GM23248 (cell line): ENCODE results near the gene PDE4C. TPM values are rescaled to one million over a fixed set of nuclear protein-coding genes. Genes with fewer than 3 reads are reported as not detected.
A peak's percentile ranks its signal among the peaks of the same experiment; 100 is the strongest.

Experiments used
- DNase-seq: peaks from one replicate; pipeline ENCODE4 v3.0.0-alpha.2; 2015
- H2AFZ ChIP-seq: fragments of 200-600 bp; sonication (generic); 2 replicates; pipeline ENCODE4 v1.6.1; 2016; ENCODE audit warnings: antibody characterized with exemption
- H3F3A ChIP-seq: fragments of 200-600 bp; sonication (generic); 2 replicates; pipeline ENCODE4 v1.6.1; 2016; ENCODE audit warnings: mild to moderate bottlenecking, antibody characterized with exemption, mixed run types; ENCODE audit not compliant: insufficient read depth
- H3K27ac ChIP-seq: fragments of 200-600 bp; sonication (generic); 2 replicates; pipeline ENCODE4 v1.5.1; 2016; ENCODE audit warnings: mild to moderate bottlenecking
- H3K27me3 ChIP-seq: fragments of 200-600 bp; sonication (generic); replicated peaks from 2 replicates; pipeline ENCODE4 v1.6.1; 2016; ENCODE audit warnings: mild to moderate bottlenecking; ENCODE audit not compliant: insufficient read depth
- H3K36me3 ChIP-seq: fragments of 200-600 bp; sonication (generic); 2 replicates; pipeline ENCODE4 v1.6.1; 2016; ENCODE audit warnings: low read depth, mild to moderate bottlenecking
- H3K4me1 ChIP-seq: fragments of 200-600 bp; sonication (generic); 2 replicates; pipeline ENCODE4 v1.6.1; 2016; ENCODE audit warnings: mild to moderate bottlenecking; ENCODE audit not compliant: insufficient read depth
- H3K4me2 ChIP-seq: fragments of 200-600 bp; sonication (generic); one replicate; pipeline ENCODE4 v1.6.1; 2016; ENCODE audit warnings: mild to moderate bottlenecking; ENCODE audit not compliant: unreplicated experiment
- H3K4me3 ChIP-seq: fragments of 200-600 bp; sonication (generic); 2 replicates; pipeline ENCODE4 v1.5.1; 2016; ENCODE audit warnings: mild to moderate bottlenecking
- H3K79me2 ChIP-seq: fragments of 200-600 bp; sonication (generic); 2 replicates; pipeline ENCODE4 v1.6.1; 2016; ENCODE audit warnings: mild to moderate bottlenecking; ENCODE audit not compliant: insufficient read depth
- H3K9ac ChIP-seq: fragments of 200-600 bp; sonication (generic); 2 replicates; pipeline ENCODE4 v1.6.1; 2016; ENCODE audit warnings: mild to moderate bottlenecking
- H3K9me2 ChIP-seq: fragments of 200-600 bp; sonication (generic); 2 replicates; pipeline ENCODE4 v1.6.1; 2016; ENCODE audit warnings: mixed run types, mild to moderate bottlenecking, moderate library complexity; ENCODE audit not compliant: insufficient read depth
- H3K9me3 ChIP-seq: fragments of 200-600 bp; sonication (generic); one replicate; pipeline ENCODE4 v1.6.1; 2017; ENCODE audit warnings: low read depth
- H4K20me1 ChIP-seq: fragments of 200-600 bp; sonication (generic); 2 replicates; pipeline ENCODE4 v1.6.0; 2016; ENCODE audit not compliant: insufficient read depth
- EZH2 ChIP-seq: fragments of 200-600 bp; sonication (generic); IDR thresholded peaks from 2 replicates; pipeline ENCODE4 v1.6.1; 2018; ENCODE audit warnings: antibody characterized with exemption, mild to moderate bottlenecking; ENCODE audit not compliant: insufficient read depth, poor library complexity, severe bottlenecking
- EZH2phosphoT487 ChIP-seq: fragments of 200-600 bp; sonication (generic); IDR thresholded peaks from 2 replicates; pipeline ENCODE4 v1.6.1; 2018; ENCODE audit warnings: antibody characterized with exemption, moderate library complexity, mild to moderate bottlenecking, low read depth; ENCODE audit not compliant: insufficient read depth
- WGBS, 2 experiments: methylation state at CpG; one replicate each; pipeline ENCODE4 v1.1.6; 2015 to 2017; ENCODE audit warnings: low lambda C conversion rate in 2 of 2, low coverage in 1 of 2; ENCODE audit errors: missing lambda C conversion rate in 2 of 2; 5-methylcytosine and 5-hydroxymethylcytosine counted together
- in situ Hi-C: fragments of 300-500 bp; cut with MboI; formaldehyde crosslinking; loops from 2 replicates; pipeline ENCODE4 v1.15.0; 2020
- polyA plus RNA-seq: library from polyadenylated mRNA; unstranded; fragments of >200 nt; fragmentation: Nextera tagmentation; extraction: Ambion mirVana; gene quantifications from 2 replicates; pipeline ENCODE4 v1.2.1, GENCODE V29; 2016
- total RNA-seq: library from RNA; depleted of rRNA; stranded (reverse); fragments of >200 nt; shearing (Covaris generic); gene quantifications from 2 replicates; pipeline ENCODE4 v1.2.3, GENCODE V29; 2014

The PDE4C gene
- total and polyA plus RNA-seq, 2 experiments from 2014 or later, result 0.22 to 0.40 TPM

- Histone ChIP-seq H3K27ac (no peak overlapping the region), H3K27me3 (no peaks in the 10 kb centered on the region), H3K4me3 (no peak overlapping the region), H2AFZ (no peak overlapping the region), H3K4me2 (no peak overlapping the region), H3K36me3 (no peaks in the 10 kb centered on the region), H4K20me1 (no peaks in the 10 kb centered on the region), H3K9me3 (no peaks in the 10 kb centered on the region), H3K9ac (no peak overlapping the region), H3F3A (no peaks in the 10 kb centered on the region), H3K9me2 (no peaks in the 10 kb centered on the region), H3K4me1 (peaks cover 5% of the 10 kb centered on the region; the same call in 1 of the 2 replicates), H3K79me2 (no peaks in the 10 kb centered on the region)
- WGBS, 2 experiments, result 89 to 95% methylated on average over 6 of the region's 6 CpGs
- in situ Hi-C loops, result no loop called here
- no peak for DNase-seq
- TF ChIP-seq EZH2phosphoT487 (no peak), EZH2 (no peak)
Measured at GRCh38 chr19:18198374-18198773, 27.9 kb downstream of the PDE4C start.

- Histone ChIP-seq H4K20me1 (no peaks in the 10 kb centered on the region), H3K4me3 (no peak overlapping the region), H3K9me3 (no peaks in the 10 kb centered on the region), H3K27me3 (no peaks in the 10 kb centered on the region), H3K4me1 (peaks cover 5% of the 10 kb centered on the region; the same call in 1 of the 2 replicates), H3K79me2 (no peaks in the 10 kb centered on the region), H2AFZ (no peak overlapping the region), H3K27ac (no peak overlapping the region), H3K9me2 (no peaks in the 10 kb centered on the region), H3K4me2 (no peak overlapping the region), H3K36me3 (no peaks in the 10 kb centered on the region), H3F3A (no peaks in the 10 kb centered on the region), H3K9ac (no peak overlapping the region)
- no peak for DNase-seq
- WGBS, 2 experiments, result 59 to 61% methylated on average over 6 of the region's 6 CpGs
- TF ChIP-seq EZH2 (no peak), EZH2phosphoT487 (no peak)
- in situ Hi-C loops, result no loop called here
Measured at GRCh38 chr19:18197941-18198340, 28.3 kb downstream of the PDE4C start.

- Histone ChIP-seq H3K4me3 (no peak overlapping the region), H3K9me3 (no peaks in the 10 kb centered on the region), H3K27ac (no peak overlapping the region), H4K20me1 (no peaks in the 10 kb centered on the region), H3K4me2 (no peak overlapping the region), H3K9ac (no peak overlapping the region), H3K27me3 (no peaks in the 10 kb centered on the region), H2AFZ (no peak overlapping the region), H3K36me3 (no peaks in the 10 kb centered on the region), H3K79me2 (no peaks in the 10 kb centered on the region), H3K9me2 (no peaks in the 10 kb centered on the region), H3K4me1 (peaks cover 5% of the 10 kb centered on the region; the same call in 1 of the 2 replicates), H3F3A (peaks cover 2% of the 10 kb centered on the region)
- no peak for DNase-seq
- in situ Hi-C loops, result no loop called here
- no peak for TF ChIP-seq EZH2
- TF ChIP-seq EZH2phosphoT487, result no peak
- 89 to 92% methylated on average over 18 of the region's 18 CpGs for WGBS, 2 experiments
Measured at GRCh38 chr19:18197306-18197705, 28.9 kb downstream of the PDE4C start.

- no peak for DNase-seq
- H3K4me3 ChIP-seq, result no peak overlapping the region
- no peaks in the 10 kb centered on the region for H3K9me2 ChIP-seq
- WGBS, 2 experiments, result 74 to 76% methylated on average over 7 of the region's 7 CpGs
- no peaks in the 10 kb centered on the region for H3K9me3 ChIP-seq
- no peaks in the 10 kb centered on the region for H3K36me3 ChIP-seq
- no peak overlapping the region for H3K27ac ChIP-seq
- H3K9ac ChIP-seq, result no peak overlapping the region
- in situ Hi-C loops, result no loop called here
- H2AFZ ChIP-seq, result no peak overlapping the region
- no peaks in the 10 kb centered on the region for H4K20me1 ChIP-seq
- peaks cover 10% of the 10 kb centered on the region for H3F3A ChIP-seq
- no peaks in the 10 kb centered on the region for H3K79me2 ChIP-seq
- TF ChIP-seq EZH2phosphoT487 (no peak), EZH2 (no peak)
- H3K27me3 ChIP-seq, result no peaks in the 10 kb centered on the region
- no peak overlapping the region for H3K4me2 ChIP-seq
- peaks cover 5% of the 10 kb centered on the region; the same call in 1 of the 2 replicates for H3K4me1 ChIP-seq
Measured at GRCh38 chr19:18196511-18196845, 29.8 kb downstream of the PDE4C start.

GRCh38 chr19:18194554-18195238 is 31.5 kb downstream of the PDE4C start:
- no peak overlapping the region for H3K27ac ChIP-seq
- 49 to 54% methylated on average over 19 to 27 of the region's 27 CpGs for WGBS, 2 experiments
- H3F3A ChIP-seq, result peaks cover 11% of the 10 kb centered on the region
- H4K20me1 ChIP-seq, result no peaks in the 10 kb centered on the region
- no peaks in the 10 kb centered on the region for H3K9me3 ChIP-seq
- DNase-seq, result peak; percentile 60
- in situ Hi-C loops, result no loop called here
- H3K4me1 ChIP-seq, result peaks cover 5% of the 10 kb centered on the region; the same call in 1 of the 2 replicates
- peak overlapping the region; percentile 43 for H2AFZ ChIP-seq
- no peak for TF ChIP-seq EZH2phosphoT487
- TF ChIP-seq EZH2, result no peak
- no peaks in the 10 kb centered on the region for H3K36me3 ChIP-seq
- H3K9me2 ChIP-seq, result no peaks in the 10 kb centered on the region
- no peaks in the 10 kb centered on the region for H3K27me3 ChIP-seq
- H3K4me2 ChIP-seq, result no peak overlapping the region
- no peaks in the 10 kb centered on the region for H3K79me2 ChIP-seq
- H3K9ac ChIP-seq, result no peak overlapping the region
- 0 out of 2 replicates have a peak overlapping the region, but pooled peaks have one; percentile 86 for H3K4me3 ChIP-seq
